ENCODE results near the gene TLR4.

The TLR4 gene

DNA sequence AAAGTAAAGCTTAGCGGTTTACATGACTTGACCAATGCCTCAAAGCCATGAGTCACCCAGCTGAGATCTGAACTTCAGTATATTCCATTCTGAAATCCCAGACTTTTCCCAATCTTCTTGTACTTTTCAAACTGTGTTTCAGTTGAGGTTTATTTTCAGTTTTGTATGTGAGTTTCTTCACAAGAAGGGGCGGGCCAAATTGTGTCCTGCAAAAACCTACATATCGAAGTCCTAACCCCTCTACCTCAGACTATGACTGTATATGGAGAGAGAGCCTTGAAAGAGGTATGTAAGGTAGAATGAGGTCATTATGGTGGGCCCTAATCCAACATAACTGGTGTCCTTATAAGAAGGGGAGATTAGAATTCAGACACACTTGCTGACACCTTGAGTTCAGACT, 666 bp upstream of the TLR4 start:
- H3K27me3 ChIP-seq (ENCODE audit: low read length) = no peaks in the 10 kb centered on the region
- H2AFZ ChIP-seq (ENCODE audit: low read depth, low read length, severe bottlenecking) = peak overlapping the region; percentile 16
- TF ChIP-seq EZH2phosphoT487 (conservative IDR thresholded peaks at IDR 0.05; ENCODE audit: low read length) = no peak
- TF ChIP-seq, protein P1, sequence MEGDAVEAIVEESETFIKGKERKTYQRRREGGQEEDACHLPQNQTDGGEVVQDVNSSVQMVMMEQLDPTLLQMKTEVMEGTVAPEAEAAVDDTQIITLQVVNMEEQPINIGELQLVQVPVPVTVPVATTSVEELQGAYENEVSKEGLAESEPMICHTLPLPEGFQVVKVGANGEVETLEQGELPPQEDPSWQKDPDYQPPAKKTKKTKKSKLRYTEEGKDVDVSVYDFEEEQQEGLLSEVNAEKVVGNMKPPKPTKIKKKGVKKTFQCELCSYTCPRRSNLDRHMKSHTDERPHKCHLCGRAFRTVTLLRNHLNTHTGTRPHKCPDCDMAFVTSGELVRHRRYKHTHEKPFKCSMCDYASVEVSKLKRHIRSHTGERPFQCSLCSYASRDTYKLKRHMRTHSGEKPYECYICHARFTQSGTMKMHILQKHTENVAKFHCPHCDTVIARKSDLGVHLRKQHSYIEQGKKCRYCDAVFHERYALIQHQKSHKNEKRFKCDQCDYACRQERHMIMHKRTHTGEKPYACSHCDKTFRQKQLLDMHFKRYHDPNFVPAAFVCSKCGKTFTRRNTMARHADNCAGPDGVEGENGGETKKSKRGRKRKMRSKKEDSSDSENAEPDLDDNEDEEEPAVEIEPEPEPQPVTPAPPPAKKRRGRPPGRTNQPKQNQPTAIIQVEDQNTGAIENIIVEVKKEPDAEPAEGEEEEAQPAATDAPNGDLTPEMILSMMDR (IDR thresholded peaks at IDR 0.05; ENCODE audit: insufficient read depth, low read length, poor library complexity, severe bottlenecking) = no peak
- H3K36me3 ChIP-seq (ENCODE audit: low read length) = no peaks in the 10 kb centered on the region
- peak overlapping the region; percentile 70 for H3K4me2 ChIP-seq (ENCODE audit: low read depth, low read length, poor library complexity, severe bottlenecking)
- no peaks in the 10 kb centered on the region for H3K9me3 ChIP-seq (ENCODE audit: insufficient read depth, low read length)
- no peaks in the 10 kb centered on the region for H3K79me2 ChIP-seq (ENCODE audit: insufficient read depth, low read length)
- no peaks in the 10 kb centered on the region for H3F3A ChIP-seq (ENCODE audit: insufficient read depth)
- H3K4me3 ChIP-seq (ENCODE audit: insufficient read depth, low read length, poor library complexity, severe bottlenecking) = no peak overlapping the region
- H3K9ac ChIP-seq (ENCODE audit: low read length) = peak overlapping the region; percentile 13; the same call in 1 of the 2 replicates
- H4K20me1 ChIP-seq (ENCODE audit: low read depth, low read length) = no peaks in the 10 kb centered on the region
- no peaks in the 10 kb centered on the region for H3K9me2 ChIP-seq (replicated peaks; ENCODE audit: insufficient read depth, low read length)
- H3K27ac ChIP-seq (ENCODE audit: low read depth, low read length) = peak overlapping the region; percentile 54

DNA sequence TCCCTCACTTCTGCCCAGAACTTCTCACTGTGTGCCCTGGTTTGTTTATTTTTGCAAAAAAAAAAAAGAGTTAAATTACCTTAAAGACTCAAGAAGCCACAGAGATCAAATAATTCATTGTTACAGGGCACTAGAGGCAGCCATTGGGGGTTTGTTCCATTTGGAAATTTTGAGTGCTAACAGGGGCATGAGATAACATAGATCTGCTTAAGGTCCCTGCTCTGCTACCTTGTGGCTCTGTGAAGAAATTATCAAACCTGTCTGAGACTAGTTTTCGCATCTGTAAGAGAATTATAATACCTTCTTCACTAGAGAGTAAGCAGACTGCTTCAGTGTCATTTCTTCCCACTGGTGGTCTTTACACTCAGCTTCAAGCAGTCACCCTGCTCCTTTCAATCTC, 394 bp downstream of the TLR4 start:
- peak overlapping the region; percentile 58 for H3K9ac ChIP-seq (ENCODE audit: low read length)

DNA sequence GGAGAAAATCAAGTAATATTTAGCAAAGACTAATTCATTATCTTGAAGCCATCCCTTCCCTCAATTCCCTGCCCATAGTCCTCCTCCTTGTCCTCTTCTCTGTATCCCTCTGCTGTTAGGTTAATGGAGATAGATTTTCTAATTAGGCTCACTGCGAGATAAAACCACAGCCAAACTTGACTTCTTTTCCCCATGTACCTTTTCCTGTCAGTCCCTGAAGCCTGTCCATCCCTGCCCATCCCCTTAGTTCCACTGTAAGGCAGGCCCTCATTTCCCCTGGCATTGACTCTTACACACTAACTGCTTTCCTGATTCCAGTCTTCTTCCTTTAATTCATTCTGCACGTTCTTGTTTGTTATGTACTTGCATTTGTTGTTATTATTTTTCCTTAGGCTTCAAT, 1.2 kb downstream of the TLR4 start:
- Histone ChIP-seq H3K27ac (ENCODE audit: low read depth, low read length) (no peak overlapping the region), H4K20me1 (ENCODE audit: low read depth, low read length) (no peaks in the 10 kb centered on the region), H3K9ac (ENCODE audit: low read length) (no peak overlapping the region), H2AFZ (ENCODE audit: low read depth, low read length, severe bottlenecking) (no peak overlapping the region), H3K27me3 (ENCODE audit: low read length) (no peaks in the 10 kb centered on the region), H3K9me2 (replicated peaks; ENCODE audit: insufficient read depth, low read length) (no peaks in the 10 kb centered on the region), H3F3A (ENCODE audit: insufficient read depth) (no peaks in the 10 kb centered on the region), H3K4me2 (ENCODE audit: low read depth, low read length, poor library complexity, severe bottlenecking) (peak overlapping the region; percentile 70), H3K36me3 (ENCODE audit: low read length) (no peaks in the 10 kb centered on the region), H3K9me3 (ENCODE audit: insufficient read depth, low read length) (no peaks in the 10 kb centered on the region), H3K4me3 (ENCODE audit: insufficient read depth, low read length, poor library complexity, severe bottlenecking) (peak overlapping the region; percentile 54), H3K79me2 (ENCODE audit: insufficient read depth, low read length) (no peaks in the 10 kb centered on the region)
- TF ChIP-seq, protein P1 (IDR thresholded peaks at IDR 0.05; ENCODE audit: insufficient read depth, low read length, poor library complexity, severe bottlenecking) = no peak
- TF ChIP-seq EZH2phosphoT487 (conservative IDR thresholded peaks at IDR 0.05; ENCODE audit: low read length) = no peak

More for the DNA sequence above, 394 bp downstream of the TLR4 start:
- Histone ChIP-seq H3K27me3 (ENCODE audit: low read length) (no peaks in the 10 kb centered on the region), H3K79me2 (ENCODE audit: insufficient read depth, low read length) (no peaks in the 10 kb centered on the region), H3K4me3 (ENCODE audit: insufficient read depth, low read length, poor library complexity, severe bottlenecking) (peak overlapping the region; percentile 54), H4K20me1 (ENCODE audit: low read depth, low read length) (no peaks in the 10 kb centered on the region), H3K9me3 (ENCODE audit: insufficient read depth, low read length) (no peaks in the 10 kb centered on the region), H2AFZ (ENCODE audit: low read depth, low read length, severe bottlenecking) (peak overlapping the region; percentile 73), H3K27ac (ENCODE audit: low read depth, low read length) (peak overlapping the region; percentile 50), H3F3A (ENCODE audit: insufficient read depth) (no peaks in the 10 kb centered on the region), H3K4me2 (ENCODE audit: low read depth, low read length, poor library complexity, severe bottlenecking) (peak overlapping the region; percentile 70), H3K36me3 (ENCODE audit: low read length) (no peaks in the 10 kb centered on the region), H3K9me2 (replicated peaks; ENCODE audit: insufficient read depth, low read length) (no peaks in the 10 kb centered on the region)
- TF ChIP-seq EZH2phosphoT487 (conservative IDR thresholded peaks at IDR 0.05; ENCODE audit: low read length) = no peak

DNA sequence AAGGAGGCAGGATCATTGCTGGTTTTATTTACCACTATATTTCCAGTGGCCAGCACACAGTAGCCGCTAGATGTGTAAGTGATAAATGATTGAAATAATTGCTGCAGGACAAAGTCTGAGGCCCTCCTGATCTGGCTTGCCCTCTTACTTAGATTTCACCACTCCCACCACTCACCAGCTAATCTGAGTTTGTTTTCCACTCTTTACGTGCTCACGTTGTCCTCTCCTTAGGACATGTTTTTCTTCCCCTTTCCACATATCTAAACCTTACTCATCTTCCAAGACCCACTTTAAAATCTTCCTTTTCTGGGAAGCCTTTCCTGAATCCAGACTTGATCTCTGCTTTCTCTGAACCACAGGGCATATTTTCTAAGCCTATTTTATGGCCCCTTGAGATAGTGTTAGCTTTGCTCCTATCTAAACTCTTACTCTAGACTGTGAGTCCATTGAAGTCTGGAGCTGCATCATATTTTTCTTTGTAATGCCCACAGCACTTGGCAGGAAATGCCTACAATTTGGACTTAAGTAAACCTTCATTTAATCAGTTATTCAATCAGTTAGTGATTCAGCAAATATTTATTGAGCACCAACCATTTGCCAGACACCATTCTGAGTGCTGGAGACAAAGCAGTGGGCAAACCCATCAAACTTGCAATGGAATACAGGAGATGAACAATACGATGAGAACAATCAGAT, 2.4 kb downstream of the TLR4 start:
- Histone ChIP-seq H3K27ac (ENCODE audit: low read depth, low read length) (no peak overlapping the region), H3K36me3 (ENCODE audit: low read length) (no peaks in the 10 kb centered on the region), H3K9ac (ENCODE audit: low read length) (no peak overlapping the region), H2AFZ (ENCODE audit: low read depth, low read length, severe bottlenecking) (no peak overlapping the region), H3F3A (ENCODE audit: insufficient read depth) (no peaks in the 10 kb centered on the region), H3K9me2 (replicated peaks; ENCODE audit: insufficient read depth, low read length) (no peaks in the 10 kb centered on the region), H3K4me2 (ENCODE audit: low read depth, low read length, poor library complexity, severe bottlenecking) (no peak overlapping the region), H3K79me2 (ENCODE audit: insufficient read depth, low read length) (no peaks in the 10 kb centered on the region), H3K4me3 (ENCODE audit: insufficient read depth, low read length, poor library complexity, severe bottlenecking) (no peak overlapping the region), H3K27me3 (ENCODE audit: low read length) (no peaks in the 10 kb centered on the region), H3K9me3 (ENCODE audit: insufficient read depth, low read length) (no peaks in the 10 kb centered on the region), H4K20me1 (ENCODE audit: low read depth, low read length) (no peaks in the 10 kb centered on the region)
- TF ChIP-seq EZH2phosphoT487 (conservative IDR thresholded peaks at IDR 0.05; ENCODE audit: low read length) = no peak
- TF ChIP-seq, protein P1 (IDR thresholded peaks at IDR 0.05; ENCODE audit: insufficient read depth, low read length, poor library complexity, severe bottlenecking) = no peak
